KG1 (cell line): ENCODE measurements around the gene ANO2.

ENCODE experiments used
- DNase-seq: peaks from one replicate; lab custom pipeline; 2025; lab: John Stamatoyannopoulos, UW

Gene ANO2

GRCh38 chr12:5945071-5946008, at the start of gene ANO2:
Gene ANO2, minus strand, starts transcription at chr12:5945259. Its CDS starts 42 bp downstream, at chr12:5945217.
- no peak for DNase-seq

GRCh38 chr12:5989621-5990020, 44.6 kb upstream of the ANO2 start:
- no peak for DNase-seq

DNA sequence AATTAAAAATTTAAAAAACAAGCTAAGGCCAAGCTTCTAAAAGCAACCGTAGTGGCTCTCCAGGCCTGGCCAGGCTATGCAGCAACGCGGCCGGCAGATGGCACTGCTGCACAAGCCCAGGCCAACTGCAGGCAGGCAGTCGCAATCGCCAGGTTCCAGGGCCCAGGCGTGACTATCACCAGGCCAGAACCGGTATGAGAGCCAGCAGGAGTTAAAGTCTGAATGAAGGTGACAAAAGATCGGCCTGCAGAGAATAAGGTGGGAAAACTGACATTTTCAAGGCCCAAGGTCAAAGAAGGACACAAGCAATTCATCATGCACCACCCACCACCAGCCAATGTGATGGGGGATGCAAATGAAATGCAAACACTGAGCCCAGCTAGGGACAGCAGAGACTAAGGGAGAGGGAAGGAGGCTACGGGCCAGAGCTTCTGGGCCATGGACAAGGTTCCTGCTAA, 43.6 kb upstream of the ANO2 start:
- DNase-seq, result no peak

GRCh38 chr12:5988088-5988487, 43.0 kb upstream of the ANO2 start:
- no peak for DNase-seq

GRCh38 chr12:5987573-5987972, 42.5 kb upstream of the ANO2 start:
- no peak for DNase-seq

- no peak for DNase-seq
These were observed 40.4 kb upstream of the ANO2 start for GRCh38 chr12:5985471-5985870.

DNA sequence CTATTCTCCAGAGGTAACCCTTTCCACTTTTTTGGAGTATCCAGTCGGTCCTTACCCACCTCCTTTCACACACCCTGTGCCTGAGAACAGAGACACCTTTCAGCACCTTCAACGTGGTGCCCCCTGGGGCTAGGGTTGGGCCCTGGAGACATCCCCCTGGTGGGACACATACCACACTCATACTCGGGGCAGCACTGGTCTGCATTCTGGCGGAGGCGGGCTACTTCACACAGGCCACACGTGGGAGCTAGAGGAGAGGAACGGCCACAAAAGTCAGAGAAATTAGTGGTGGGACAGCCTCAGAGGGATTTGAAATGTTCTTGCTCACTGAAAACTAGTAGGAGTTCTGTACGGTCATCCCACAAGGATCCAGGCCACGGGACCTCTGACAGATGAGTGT, 39.8 kb upstream of the ANO2 start:
- DNase-seq, result no peak

DNA sequence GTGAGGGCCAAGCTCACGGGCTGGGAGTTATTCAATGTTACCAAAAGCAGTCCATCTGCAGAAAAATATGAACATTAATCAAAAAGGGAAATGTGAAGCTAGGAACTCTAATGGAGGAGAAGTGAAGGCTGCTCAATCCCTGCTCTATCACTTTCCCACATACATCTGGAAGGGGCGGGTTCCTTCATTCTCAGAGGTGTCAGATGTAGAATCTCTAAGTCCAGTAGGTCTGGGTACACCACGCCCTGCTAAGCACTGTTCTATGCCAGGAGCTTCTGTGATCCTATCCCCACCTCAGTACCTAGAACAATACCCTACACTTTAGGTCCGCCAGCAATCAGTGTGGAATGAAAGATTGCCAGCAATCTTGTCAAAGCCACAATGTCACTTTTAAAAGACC, 37.0 kb upstream of the ANO2 start:
- DNase-seq, result no peak

- no peak for DNase-seq
These were observed 32.5 kb upstream of the ANO2 start for GRCh38 chr12:5977556-5977955.

DNA sequence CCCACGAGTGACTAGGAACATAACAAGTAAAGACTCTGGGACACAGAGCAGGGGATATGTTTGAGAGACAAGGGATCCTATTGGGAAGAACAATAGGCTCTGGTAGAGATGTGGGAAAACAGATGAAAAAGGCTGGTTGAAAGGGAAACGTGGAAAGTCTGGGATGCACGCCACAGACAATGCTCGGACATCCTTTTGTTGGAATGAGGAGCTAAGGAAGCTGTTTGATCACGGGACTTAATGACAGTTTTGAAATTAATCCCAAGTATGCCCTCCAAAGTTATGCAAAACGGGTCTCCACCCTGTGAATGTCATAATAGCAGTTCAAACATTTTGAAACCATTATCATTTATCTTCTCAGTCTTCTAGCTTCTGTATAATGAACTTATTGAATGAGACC, 31.7 kb upstream of the ANO2 start:
- DNase-seq, result no peak

- no peak for DNase-seq
These were observed 31.1 kb upstream of the ANO2 start for GRCh38 chr12:5976196-5976595.

DNA sequence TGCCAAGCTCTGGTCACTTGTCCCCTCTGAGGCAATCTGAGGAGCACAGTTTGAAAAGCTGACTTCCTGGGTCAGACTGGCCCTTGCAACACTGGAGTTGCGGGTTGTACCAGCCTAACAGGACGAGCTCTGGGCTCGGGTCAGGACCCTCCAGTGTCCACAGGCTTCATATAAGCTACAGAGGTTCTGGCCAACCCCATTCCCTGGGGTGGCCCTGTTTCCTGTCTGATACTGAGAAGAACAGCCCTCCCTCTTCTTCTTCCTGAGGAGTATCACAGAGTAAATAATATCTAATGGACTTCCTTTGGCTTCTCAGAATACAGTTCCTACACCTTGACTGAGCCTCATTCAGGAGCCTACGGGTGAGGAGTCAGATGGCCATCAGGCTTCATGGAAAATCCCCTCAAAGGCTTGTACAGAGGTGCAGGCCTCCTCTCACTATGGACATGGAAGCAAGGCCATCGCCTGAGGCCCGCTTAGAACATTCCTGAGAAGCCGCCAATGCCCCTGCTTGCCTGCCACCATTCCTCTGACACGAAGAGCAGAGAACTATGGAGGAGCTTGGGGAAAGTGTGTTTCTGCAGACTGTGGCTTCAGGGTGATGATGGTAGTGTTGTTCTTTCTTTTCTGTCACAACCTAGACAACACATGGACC, 28.5 kb upstream of the ANO2 start:
- no peak for DNase-seq

- no peak for DNase-seq
These were observed 27.3 kb upstream of the ANO2 start for GRCh38 chr12:5972387-5972786.

DNA sequence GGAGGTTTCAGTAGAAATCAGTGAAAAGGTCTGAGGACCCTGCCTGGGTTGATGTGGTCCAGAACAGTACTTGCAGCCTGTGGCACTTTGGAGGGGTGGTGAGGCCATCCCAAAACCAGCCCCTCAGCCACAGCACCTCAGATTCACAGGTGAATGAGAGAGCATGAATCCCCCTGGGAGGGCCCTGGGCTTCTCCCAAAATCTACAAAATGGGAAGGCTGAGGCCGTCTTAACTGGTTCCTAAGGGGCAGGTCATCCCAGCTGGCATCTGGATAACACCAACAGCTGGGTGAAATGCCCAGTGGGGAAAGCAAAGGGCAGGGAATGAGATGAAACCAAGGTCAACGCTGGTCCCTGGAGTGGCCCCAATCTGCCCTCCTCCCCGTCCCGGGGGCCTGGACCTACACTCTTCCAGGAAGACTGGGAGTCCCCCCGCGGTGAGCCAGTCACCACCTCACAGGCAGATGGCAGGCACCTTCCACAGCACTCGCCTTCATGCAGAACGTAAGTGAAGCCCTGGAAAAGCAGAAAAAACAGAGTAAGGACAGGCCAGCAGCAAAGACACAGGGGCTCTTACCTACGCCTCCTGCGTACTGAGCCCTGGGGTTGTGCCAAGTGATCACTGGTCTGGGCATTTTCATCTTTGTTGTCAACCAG, 26.3 kb upstream of the ANO2 start:
- no peak for DNase-seq

DNA sequence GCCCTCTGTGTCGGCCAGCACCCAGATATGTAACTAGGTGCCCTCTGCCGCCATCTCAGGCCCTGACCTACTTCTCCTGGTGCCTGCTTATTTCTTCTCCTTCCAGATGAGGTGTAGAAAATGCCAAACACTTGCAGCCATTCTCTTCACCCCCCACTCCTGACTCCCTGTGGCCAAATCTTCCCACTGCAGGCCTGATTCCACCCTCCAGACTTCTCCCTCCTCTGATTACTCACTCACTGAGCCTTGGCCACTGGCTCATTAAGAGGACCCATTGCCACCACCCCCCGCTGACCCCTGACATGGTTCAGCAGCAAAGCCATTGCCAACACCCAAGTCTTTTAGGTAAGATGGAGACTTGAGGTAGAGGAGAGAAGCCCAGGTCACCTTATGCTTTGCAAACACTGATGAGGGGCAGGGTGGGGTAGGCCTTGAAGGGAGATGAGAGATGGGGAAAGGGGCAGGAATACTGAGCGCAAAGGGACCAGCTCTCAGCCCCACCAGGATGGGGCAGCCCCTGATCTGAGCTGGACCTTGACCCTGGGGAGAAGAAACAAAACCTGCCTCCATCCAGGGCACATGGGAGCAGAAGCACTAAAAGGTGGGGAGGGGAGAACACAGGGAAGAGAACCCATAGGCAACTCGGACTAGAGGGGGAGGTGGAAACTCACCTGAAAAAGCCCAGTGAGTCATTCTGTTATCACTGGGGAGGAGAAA, 25.1 kb upstream of the ANO2 start:
- DNase-seq, result no peak

DNA sequence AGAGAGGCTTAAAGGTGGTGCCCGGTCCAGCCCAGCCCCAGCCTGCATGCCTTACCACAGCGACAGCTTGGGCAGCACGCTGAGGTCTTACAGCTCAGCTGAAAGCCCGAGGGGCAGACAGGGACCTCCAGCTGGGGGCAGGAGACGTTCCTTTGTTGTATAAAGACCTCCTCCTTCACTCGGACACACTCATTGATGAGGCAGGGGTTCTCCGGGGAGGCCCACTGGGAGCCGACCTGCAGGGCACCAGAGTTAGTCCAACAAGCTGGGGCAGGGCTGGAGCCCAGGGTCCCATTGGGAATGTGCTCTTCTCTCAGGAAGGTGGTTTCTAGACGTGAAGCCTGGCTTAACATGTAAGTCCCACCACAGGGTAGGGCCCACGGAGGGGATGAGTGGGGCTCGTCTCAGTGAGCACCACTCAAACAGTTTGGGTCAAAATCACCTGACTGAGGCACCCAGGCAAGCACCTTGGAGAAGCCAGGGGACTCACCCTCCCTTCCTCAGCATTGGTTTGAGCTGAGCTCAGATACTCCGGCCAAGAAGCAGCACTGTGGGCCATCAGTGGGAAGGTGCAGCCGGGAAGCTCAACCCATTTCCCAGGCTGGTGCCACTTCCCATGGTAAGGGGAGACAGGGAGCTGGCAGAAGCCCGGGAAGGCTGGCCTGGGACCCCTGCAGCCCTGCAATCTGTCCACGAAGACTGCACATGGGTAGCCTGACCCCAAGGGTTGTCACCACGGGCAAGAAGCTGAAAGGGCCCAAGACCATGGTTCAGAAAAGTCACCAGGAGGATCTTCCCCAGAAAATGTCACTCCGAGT, 24.3 kb upstream of the ANO2 start:
- DNase-seq, result no peak

DNA sequence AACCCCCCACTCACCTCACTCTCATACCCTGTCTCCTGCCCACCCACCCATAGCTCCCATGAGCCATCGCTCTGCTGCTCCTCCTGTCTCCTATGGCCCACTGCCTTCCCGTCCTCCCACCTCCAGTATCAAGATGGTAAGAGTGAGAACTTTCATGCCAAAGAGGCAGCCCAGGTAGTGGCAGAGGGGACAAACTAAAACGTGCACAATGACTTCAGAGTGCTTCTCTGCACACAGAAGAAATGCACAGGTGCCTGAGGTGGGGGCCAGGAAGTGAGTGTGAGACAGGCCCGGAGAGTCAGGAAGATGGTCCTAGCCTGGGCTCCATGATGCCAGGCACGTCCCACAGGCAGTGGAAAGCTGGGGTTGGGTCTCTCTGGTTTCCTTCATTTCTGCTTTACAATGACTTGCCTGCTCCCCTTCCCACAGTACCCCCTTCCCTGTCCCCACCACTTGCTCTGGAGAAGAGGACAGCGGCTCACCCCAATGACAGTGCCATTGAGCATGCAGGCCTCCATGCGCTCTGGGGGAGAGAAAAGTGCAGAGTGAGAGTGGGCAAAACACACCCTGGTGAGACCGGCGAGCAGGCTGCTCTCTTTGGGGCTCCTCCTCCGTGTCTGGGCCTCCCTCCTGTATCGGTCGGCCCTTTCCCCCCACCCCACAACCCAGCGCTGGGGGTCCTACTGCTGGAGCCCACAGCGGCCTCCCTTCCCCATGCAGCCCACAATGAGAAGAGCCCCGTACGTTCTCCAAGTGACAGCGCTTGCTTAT, 22.8 kb upstream of the ANO2 start:
- no peak for DNase-seq

- DNase-seq, result no peak
These were observed 21.5 kb upstream of the ANO2 start for GRCh38 chr12:5966486-5967095.

GRCh38 chr12:5965950-5966383, 20.9 kb upstream of the ANO2 start:
- DNase-seq, result peak; percentile 16
